ENCODE data around the gene EHMT1.

EHMT1 gene

GRCh38 chr9:137673886-137674285 is 55.1 kb downstream of the EHMT1 start:
- DNase-seq (ENCODE audit: low read depth) = no peak

GRCh38 chr9:137674307-137674975 is 55.6 kb downstream of the EHMT1 start:
- DNase-seq (ENCODE audit: low read depth) = no peak

- no peak for DNase-seq (ENCODE audit: low read depth)
Measured at GRCh38 chr9:137674976-137675320, 56.1 kb downstream of the EHMT1 start.

GRCh38 chr9:137676998-137677397 is 58.2 kb downstream of the EHMT1 start:
- DNase-seq (ENCODE audit: low read depth) = no peak

- DNase-seq (ENCODE audit: low read depth) = no peak
Measured at GRCh38 chr9:137678202-137678601, 59.4 kb downstream of the EHMT1 start.

- no peak for DNase-seq (ENCODE audit: low read depth)
Measured at GRCh38 chr9:137679249-137679648, 60.4 kb downstream of the EHMT1 start.

GRCh38 chr9:137679695-137680305 is 61.0 kb downstream of the EHMT1 start:
- DNase-seq (ENCODE audit: low read depth) = no peak

- no peak for DNase-seq (ENCODE audit: low read depth)
Measured at GRCh38 chr9:137680444-137681358, 61.9 kb downstream of the EHMT1 start.

GRCh38 chr9:137682428-137683105 is 63.8 kb downstream of the EHMT1 start:
- DNase-seq (ENCODE audit: low read depth) = no peak

GRCh38 chr9:137683262-137683864 is 64.6 kb downstream of the EHMT1 start:
- DNase-seq (ENCODE audit: low read depth) = no peak

GRCh38 chr9:137685035-137685740 is 66.4 kb downstream of the EHMT1 start:
- no peak for DNase-seq (ENCODE audit: low read depth)

- no peak for DNase-seq (ENCODE audit: low read depth)
Measured at GRCh38 chr9:137685741-137686420, 67.1 kb downstream of the EHMT1 start.

GRCh38 chr9:137688261-137688660 is 69.5 kb downstream of the EHMT1 start:
- no peak for DNase-seq (ENCODE audit: low read depth)

- no peak for DNase-seq (ENCODE audit: low read depth)
Measured at GRCh38 chr9:137688725-137689124, 69.9 kb downstream of the EHMT1 start.

GRCh38 chr9:137689745-137690529 is 71.1 kb downstream of the EHMT1 start:
- no peak for DNase-seq (ENCODE audit: low read depth)

- no peak for DNase-seq (ENCODE audit: low read depth)
Measured at GRCh38 chr9:137690930-137691645, 72.3 kb downstream of the EHMT1 start.

GRCh38 chr9:137691646-137692351 is 73.0 kb downstream of the EHMT1 start:
- DNase-seq (ENCODE audit: low read depth) = no peak

GRCh38 chr9:137694236-137694959 is 75.6 kb downstream of the EHMT1 start:
- no peak for DNase-seq (ENCODE audit: low read depth)
